NCI-H1048 (cell line): ENCODE results near the gene NFAT5.
"Not testable (repeated sequence)": the region's sequence is repeated elsewhere in the genome, so short reads cannot be mapped to it uniquely, and the experiment has no call there.

ENCODE experiments used
- DNase-seq: peaks from one replicate; lab custom pipeline; 2025; lab: John Stamatoyannopoulos, UW

The NFAT5 gene, protein sequence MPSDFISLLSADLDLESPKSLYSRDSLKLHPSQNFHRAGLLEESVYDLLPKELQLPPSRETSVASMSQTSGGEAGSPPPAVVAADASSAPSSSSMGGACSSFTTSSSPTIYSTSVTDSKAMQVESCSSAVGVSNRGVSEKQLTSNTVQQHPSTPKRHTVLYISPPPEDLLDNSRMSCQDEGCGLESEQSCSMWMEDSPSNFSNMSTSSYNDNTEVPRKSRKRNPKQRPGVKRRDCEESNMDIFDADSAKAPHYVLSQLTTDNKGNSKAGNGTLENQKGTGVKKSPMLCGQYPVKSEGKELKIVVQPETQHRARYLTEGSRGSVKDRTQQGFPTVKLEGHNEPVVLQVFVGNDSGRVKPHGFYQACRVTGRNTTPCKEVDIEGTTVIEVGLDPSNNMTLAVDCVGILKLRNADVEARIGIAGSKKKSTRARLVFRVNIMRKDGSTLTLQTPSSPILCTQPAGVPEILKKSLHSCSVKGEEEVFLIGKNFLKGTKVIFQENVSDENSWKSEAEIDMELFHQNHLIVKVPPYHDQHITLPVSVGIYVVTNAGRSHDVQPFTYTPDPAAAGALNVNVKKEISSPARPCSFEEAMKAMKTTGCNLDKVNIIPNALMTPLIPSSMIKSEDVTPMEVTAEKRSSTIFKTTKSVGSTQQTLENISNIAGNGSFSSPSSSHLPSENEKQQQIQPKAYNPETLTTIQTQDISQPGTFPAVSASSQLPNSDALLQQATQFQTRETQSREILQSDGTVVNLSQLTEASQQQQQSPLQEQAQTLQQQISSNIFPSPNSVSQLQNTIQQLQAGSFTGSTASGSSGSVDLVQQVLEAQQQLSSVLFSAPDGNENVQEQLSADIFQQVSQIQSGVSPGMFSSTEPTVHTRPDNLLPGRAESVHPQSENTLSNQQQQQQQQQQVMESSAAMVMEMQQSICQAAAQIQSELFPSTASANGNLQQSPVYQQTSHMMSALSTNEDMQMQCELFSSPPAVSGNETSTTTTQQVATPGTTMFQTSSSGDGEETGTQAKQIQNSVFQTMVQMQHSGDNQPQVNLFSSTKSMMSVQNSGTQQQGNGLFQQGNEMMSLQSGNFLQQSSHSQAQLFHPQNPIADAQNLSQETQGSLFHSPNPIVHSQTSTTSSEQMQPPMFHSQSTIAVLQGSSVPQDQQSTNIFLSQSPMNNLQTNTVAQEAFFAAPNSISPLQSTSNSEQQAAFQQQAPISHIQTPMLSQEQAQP (N-terminal part only)

DNA sequence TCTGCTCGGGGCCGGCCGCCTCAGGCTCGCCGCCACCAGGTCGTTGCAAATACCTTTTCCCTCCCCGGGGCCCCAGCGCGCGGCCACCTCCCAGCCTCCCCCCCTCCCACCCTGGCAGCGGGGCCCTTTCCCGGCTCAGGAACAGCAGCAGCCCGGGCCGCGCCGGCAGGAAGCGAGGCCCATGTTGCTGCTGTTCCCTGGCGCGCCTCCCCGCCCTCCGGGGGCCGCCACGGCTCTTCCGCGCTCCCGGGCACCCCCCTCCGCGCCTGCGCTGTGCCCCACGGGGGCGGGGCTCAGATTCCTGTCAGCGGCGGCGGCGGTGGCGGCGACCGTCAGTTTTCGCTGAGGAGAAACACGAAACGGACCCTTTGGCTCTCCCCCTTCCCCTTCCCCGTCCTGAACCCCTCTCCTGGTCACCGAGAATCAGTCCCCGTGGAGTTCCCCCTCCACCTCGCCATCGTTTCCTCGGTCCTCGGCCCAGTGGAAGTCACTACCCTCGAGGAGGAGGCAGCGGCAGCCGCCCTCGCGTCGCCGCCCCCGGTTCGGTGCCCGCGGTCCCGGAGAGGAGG, at the start of gene NFAT5:
Gene NFAT5, plus strand, starts transcription at position 296 of the 569 bp plus-strand sequence. CDS start 336 bp downstream, outside the sequence.
- DNase-seq = peak; percentile 27

DNA sequence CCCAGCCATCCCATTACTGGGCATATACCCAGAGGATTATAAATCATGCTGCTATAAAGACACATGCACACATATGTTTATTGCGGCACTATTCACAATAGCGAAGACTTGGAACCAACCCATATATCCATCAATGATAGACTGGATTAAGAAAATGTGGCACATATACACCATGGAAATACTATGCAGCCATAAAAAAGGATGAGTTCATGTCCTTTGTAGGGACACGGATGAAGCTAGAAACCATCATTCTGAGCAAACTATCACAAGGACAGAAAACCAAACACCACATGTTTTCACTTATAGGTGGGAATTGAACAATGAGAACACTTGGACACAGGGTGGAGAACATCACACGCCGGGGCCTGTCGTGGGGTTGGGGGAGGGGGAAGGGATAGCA, 47.9 kb upstream of the NFAT5 start:
- DNase-seq = not testable (repeated sequence)

DNA sequence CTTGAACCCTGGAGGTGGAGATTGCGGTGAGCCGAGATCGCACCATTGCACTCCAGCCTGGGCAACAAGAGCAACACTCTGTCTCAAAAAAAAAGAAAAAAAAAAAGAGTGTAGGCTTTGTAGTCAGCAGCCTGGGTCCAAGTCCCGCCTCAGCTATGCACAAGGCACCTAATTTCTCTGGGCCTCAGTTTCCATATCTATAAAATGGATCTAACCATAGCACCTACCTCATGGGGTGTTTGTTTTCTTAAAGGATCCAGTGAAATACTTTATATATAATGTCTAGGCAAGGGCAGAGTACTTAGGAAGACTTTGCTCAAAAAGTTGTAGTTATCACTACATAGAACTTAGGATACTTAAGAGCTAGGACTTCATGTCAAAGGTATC, 45.4 kb upstream of the NFAT5 start:
- DNase-seq = no peak

DNA sequence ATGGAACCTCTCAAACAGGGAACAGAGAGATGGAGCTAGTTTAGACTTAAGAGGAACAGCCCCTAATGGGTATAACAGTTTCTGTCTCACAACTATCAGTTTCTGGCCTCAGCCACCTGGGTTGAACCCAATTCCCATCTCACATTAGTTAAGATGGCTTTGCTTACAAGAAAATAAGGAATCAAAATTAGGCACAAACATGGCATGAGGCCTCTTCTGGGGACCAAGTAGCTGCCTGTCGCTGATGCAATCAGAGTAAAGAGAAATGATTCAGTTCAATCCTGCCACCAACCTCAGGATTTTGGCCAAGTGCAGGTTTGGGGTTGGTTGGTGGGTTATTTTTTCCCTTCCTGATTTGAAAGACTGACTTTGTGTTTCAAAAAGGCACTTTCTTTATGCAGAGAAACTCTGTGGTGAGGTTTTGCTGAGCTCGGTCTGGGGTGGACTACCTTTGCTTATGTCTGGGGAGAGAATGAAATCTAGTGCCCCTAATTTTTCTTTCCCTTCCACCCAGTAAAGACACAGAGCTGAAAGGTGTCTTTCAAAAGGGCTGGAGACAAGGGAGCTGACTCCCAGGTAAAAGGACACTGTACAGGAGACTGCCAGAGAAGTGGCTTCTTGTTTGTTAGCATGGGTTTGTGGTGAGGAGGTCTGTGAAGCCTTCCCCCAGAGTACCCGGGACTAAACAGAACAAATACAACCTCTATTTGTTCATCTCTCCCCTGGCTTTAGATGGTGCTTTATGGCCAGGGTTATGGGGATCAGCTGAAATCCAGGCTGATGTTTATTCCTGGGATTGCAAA, 44.8 kb upstream of the NFAT5 start:
- no peak for DNase-seq

DNA sequence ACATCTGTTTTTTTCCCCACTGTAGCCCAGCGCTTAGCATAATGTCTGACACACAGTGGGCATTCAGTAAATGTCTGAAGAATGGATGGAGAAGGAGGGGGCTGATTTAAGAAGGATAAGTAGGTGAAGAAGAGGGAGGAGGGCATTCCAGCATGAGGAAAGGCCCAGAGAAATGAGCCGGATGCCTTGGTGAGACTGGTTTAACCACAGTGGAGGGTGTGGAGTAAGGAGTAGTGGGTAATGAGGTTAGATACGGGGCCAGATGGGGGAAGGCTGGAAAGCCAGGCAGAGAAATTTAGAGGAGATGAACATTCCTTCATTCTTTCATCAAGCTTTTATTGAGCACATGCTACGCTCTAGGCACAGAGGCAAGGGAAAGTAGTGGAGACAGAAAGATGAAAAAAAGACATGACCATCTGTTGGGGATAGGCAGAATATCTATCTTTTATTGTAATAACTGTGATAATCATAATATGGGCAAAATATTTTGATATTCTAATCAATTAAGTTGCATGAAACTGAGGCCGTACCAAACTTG, 43.7 kb upstream of the NFAT5 start:
- DNase-seq = no peak

DNA sequence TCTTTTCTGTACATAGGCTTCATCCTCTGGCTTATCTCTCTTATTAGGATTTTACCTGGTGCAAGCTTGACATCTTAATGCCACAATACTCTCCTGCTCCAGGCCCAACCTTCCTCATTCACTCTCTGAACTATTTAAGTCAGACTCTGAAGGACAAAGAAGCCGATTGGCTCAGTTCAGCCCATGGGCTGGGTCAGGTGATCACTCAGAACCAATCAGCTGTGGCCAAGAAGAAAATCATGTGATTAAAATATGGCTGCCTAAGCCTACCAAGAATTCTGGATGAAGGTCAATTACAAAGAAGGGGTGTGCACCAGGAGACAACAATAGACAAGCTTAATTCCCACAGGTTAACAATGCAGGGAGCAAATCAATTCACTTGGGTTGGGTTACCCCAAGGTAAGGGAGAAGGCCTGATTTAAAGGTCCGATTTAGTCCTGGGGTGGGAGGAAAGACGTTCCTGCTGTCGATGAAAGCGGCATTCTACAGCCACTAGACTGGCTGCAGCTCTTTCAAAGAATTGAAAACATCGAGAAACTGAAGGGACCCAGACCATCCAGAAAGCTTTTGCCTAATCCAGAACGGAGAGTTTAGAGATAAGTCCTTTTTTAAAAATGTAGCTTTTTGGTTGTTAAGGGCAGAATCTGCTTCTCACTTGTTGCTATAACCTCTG, 42.9 kb upstream of the NFAT5 start:
- DNase-seq = no peak

DNA sequence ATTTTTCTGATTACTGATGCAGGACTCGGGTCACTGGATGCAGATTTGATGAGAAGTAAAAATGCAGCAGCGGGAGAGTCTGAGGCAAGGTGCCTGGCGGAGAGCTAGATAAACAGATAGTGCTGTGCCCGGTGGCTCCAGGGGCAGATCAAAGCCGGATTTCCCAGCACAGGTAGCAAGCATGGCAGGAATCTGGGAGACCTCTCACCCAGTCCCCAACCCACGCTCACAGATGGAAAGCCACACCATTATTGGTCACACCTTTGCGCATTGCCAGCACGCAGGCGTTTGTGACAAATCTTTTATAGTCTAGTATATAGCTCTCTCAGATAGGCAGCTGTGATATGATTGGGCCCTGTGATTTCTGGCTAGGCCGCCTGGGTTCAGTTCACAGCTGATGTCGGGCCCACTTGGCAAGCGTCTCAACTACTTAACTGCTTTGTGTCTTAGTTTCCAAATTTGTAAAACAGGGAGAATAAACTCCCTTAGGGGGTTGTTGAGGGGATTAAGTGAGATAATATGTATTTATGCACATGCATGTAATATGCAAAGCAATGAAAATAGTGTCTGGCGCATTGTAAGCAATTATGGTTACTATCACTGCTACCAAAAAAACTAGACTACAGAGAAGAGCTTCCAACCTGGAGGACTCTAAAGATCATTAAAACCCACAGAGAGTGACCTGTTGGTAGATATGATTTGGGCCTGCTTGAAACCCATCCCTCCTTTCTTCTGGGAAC, 42.0 kb upstream of the NFAT5 start:
- DNase-seq = no peak

DNA sequence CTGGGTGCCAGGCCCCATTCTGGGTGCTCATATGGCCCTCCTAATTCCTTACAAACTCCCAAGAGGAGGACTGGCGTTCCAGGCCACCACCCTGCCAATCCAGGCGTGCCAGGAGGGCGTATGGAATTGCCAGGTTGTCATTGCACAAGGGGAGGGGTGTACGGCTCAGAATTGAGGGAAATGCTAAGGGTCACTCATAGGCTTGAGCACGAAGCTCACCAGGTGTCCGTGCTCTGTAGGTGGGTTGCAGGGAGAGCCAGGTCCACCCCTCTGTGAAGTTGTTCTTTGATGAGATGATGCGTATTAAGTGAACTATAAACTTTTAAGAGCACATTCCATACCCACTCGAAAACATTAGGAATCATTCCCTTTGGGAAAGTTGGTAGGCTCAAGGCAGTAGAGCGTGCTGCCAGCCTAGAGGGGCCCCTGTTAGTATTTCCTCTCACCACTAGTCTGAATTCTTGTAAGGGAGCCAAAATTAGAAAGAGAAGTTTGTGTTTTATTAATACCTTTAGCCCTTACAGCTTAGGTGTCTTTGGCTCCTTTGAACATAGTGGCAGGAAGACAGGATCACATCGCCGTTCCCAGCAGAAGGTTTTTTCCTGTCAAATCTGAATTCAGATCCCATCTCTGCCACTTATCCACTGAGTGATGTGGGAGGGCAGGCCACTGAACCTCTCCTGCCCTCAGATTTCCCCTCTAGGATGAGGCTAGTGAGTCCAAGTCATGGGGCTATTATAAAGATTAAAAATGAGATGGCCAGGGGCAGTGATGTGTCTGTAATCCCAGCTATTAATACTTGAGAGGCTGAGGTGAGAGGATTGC, 38.7 kb upstream of the NFAT5 start:
- no peak for DNase-seq

DNA sequence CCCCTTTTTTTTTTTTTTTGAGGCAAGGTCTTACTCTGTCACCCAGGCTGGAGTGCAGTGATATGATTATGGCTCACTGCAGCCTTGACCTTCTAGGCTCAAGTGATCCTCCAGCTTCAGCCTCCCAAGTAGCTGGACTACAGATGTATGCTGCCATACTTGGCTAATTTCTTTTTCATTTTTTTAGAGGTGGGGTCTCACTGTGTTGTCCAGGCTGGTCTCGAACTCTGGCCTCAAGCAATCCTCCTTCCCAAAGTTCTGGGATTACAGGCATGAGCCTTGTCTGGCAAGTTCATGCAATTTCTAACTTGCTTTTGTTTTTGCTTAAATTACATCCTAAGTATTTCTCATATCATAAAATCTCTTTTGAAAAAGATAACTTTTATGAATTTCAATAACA, 33.8 kb upstream of the NFAT5 start:
- DNase-seq = no peak

DNA sequence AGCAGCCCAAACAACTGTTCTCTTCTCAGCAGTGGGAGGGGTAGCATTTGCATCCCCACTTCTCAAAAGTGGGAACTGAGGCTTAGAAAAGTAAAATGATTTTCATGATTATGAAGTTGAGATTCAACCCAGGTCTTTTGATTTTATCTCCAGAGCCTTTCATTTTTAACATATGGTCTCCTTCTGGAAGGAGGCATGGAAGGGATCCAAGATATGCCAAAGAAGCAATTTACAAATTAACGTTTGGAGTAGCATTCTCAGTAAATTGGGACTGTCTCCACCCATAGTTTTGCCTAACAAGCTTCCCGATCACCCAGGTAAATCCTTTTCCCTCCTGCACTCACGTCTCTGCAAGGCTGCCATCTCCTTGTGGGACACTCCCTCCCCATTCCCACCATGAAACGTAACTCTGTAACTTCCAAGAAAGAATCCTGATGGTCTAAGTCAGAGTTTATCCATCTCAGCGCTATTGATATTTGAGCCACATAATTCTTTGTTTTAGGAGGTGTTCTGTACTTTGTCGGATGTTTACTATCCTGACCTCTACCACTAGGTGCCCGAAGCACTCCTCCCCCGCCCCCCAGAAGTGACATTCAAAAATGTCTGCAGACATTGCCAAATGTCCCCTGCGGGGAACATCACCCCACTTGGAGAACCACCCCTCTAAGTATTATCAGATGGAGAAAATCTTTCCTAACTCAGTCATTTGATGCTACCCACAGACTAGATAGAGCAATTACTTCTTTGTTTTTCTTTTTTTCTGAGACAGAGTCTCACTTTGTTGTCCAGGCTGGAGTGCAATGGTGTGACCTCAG, 32.9 kb upstream of the NFAT5 start:
- DNase-seq = no peak

DNA sequence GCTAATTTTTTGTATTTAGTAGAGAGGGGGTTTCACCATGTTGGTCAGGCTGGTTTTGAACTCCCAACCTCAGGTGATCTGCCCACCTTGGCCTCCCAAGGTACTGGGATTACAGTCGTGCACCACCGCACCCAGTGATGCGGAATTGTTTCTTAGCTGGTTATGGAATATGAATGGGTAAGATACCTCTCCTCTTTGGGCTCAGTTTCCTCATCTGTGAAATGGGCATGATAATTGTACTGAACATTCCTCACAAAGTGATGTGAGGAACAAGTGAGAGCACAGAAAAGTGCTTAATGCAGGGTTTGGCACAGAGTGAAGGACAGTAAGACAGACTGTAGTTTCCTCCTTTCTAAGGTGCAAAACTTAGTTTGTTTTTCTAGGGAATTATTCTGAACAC, 31.0 kb upstream of the NFAT5 start:
- DNase-seq = no peak

DNA sequence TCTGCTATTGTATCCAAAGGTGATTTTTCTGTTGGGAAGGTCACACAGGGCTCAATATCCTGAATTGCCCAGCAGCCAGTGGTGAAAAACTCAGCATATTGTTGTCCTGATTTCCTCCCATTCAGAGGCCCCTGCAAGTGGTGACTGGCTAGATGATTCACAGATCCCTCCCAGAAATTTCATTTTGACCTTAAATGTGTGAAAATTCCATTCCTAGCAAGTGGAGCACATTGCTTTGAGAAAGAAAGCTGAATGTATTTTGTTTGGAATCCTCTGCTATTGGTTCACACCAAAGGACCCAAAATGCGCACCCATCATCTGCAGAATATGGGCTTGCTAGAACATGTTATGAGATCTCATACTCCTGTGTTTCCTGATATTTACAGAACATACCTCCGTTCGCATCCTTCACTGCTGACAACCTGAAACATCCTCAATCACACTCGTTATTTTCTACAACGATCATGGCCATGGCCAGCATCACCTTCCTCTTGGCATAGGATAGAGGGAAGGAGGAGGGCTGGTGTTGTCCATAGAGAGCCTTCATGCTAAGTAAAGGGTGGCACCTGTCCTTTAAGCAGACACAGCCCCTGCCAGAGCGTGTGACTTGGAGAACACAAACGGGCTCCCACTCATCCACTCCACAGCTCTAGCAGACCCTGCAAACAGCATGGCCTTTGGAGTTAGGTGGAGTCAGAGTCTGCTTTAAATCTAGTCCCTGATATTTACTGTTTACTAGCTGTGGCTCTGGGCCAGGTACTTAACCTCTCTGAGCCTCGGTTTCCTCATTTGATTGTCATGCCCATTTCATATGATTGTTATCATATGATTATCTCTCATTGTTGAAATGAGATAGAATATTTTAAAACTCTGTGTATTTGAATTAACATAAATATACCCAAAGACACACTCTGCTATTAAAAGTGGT, 30.4 kb upstream of the NFAT5 start:
- DNase-seq = no peak

DNA sequence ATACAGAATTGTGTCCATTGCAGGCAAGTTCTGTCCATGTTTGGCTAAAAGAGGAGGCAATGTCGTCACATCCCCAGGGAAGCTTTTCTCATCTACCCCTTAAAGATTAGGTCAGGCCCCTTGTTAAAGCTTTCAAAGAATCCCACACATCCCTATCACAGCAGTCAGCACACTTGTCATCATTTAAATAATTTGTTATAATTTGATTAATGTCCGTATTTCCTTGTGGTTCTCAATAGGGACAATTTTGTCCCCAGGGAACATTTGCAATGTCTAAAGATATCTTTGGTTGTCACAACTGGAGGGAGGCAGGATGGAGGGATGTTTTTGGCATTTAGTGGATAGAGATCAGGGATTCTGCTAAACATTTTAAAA, 28.1 kb upstream of the NFAT5 start:
- no peak for DNase-seq

DNA sequence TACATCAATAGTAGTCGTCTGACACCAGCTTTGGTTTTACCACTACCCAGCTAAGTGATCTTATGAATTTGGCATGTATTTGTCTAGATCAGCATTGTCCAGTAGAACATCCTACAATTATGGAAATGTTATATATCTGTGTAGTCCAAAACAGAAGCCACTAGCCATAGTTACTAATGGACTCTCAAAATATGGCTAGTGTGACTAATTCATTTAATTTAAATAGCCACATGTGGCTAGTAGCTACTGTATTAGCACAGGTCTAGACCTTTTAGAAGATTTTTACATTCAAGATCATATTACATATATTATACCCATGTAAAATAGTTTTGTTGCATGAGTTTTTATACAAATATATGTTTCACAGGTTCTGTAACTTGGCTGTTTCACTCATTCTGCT, 27.0 kb upstream of the NFAT5 start:
- DNase-seq = no peak

DNA sequence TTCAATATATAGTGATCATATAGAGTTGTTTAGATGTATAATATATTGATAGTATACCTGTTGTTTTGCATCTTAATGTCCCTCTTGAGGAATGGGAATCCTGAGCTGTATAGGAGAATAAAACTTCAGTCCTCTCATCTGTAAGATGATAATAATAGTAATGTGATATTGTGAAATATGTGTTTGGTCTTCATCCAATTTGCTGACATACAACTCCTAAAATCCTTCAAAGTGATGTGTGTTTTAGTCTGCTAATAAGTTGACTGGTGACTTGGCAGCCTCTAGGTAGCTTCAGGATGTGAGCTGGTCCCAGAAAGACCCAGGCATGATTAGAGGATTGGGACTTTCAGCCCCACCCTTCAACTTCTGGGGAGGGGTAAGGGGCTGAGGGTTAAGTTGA, 22.8 kb upstream of the NFAT5 start:
- no peak for DNase-seq

DNA sequence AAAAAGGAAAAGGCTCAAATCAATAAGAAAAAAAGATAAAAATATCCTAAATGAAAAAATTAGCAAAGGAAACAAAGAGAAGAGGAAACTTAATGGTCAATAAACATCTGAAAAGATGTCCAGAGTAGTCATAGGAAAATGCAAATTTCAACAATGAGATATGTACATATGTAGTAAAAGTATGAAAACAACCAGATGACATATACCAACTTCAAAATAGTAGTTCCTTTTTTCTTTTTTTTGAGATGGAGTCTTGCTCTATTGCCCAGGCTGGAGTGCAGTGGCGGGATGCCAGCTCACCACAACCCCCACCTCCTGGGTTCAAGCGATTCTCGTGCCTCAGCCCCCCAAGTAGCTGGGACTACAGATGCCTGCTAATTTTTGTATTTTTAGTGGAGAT, 21.7 kb upstream of the NFAT5 start:
- no peak for DNase-seq

DNA sequence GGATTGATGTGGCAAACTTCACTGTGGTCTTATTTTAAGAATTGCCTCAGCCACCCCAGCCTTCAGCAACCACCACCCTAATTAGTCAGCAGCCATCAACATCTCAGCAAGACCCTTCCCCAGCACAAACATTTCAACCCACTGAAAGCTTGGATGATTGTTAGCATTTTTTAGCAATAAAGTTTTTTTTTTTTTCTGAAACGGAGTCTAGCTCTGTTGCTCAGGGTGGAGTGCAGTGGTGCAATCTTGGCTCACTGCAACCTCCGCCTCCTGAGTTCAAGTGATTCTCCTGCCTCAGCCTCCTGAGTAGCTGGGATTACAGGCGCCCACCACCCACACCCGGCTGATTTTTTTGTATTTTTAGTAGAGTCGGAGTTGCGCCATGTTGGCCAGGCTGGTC, 19.1 kb upstream of the NFAT5 start:
- not testable (repeated sequence) for DNase-seq
